ENCODE results near the gene CXorf58.

Gene CXorf58

DNA sequence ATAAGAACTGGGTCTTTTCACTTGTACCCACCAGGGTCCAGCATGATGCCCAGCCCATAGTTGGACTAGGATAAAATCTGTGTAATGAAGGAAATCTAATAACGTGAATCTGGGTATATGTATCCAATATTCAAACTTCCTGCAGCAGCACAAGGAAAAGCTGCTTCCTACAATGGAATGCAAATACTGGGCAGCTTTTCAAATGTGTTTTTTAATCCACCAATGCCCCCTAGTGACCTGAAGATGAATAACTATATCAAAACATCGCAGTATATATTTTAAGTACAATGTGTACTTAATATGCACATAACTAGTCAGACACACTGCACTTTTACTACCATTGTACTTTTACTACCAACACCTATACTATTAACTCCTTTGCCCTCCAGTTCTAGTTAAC, 5.4 kb upstream of the CXorf58 start:
- TF ChIP-seq POLR2AphosphoS5 (IDR thresholded peaks at IDR 0.05; ENCODE audit: low read depth, low read length), result no peak
- no peak for TF ChIP-seq SIN3A (IDR thresholded peaks at IDR 0.05; ENCODE audit: borderline replicate concordance, insufficient read depth, low read length)
- TF ChIP-seq, protein P1, sequence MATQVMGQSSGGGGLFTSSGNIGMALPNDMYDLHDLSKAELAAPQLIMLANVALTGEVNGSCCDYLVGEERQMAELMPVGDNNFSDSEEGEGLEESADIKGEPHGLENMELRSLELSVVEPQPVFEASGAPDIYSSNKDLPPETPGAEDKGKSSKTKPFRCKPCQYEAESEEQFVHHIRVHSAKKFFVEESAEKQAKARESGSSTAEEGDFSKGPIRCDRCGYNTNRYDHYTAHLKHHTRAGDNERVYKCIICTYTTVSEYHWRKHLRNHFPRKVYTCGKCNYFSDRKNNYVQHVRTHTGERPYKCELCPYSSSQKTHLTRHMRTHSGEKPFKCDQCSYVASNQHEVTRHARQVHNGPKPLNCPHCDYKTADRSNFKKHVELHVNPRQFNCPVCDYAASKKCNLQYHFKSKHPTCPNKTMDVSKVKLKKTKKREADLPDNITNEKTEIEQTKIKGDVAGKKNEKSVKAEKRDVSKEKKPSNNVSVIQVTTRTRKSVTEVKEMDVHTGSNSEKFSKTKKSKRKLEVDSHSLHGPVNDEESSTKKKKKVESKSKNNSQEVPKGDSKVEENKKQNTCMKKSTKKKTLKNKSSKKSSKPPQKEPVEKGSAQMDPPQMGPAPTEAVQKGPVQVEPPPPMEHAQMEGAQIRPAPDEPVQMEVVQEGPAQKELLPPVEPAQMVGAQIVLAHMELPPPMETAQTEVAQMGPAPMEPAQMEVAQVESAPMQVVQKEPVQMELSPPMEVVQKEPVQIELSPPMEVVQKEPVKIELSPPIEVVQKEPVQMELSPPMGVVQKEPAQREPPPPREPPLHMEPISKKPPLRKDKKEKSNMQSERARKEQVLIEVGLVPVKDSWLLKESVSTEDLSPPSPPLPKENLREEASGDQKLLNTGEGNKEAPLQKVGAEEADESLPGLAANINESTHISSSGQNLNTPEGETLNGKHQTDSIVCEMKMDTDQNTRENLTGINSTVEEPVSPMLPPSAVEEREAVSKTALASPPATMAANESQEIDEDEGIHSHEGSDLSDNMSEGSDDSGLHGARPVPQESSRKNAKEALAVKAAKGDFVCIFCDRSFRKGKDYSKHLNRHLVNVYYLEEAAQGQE (IDR thresholded peaks at IDR 0.05; ENCODE audit: insufficient read depth in 1 of 2, low read depth in 2 of 2, low read length in 2 of 2), result no peak
- TF ChIP-seq TAF1 (IDR thresholded peaks at IDR 0.05; ENCODE audit: borderline replicate concordance, insufficient read depth, low read length), result no peak
- no peak for TF ChIP-seq FOXP2 (optimal IDR thresholded peaks at IDR 0.05; ENCODE audit: borderline replicate concordance, extremely low read depth, extremely low read length, insufficient read depth)

DNA sequence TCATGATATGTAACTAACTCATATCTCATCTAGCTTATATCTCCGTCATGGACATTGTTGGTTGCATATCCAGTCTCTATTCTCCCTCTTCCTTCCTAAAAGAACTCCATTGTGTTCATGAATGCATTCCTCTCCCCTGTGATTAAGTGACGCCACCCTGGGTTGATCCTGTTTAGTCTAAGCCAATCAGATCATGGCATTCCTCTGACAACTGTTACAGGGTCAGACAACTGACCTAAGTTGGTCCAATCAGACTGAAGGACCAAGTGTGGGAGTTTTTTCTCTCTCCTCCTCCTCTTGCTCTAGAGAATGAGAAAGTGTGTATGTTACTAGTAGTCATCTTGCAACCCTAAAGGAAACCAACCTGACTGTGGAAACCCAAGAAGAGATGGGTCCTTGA, 3.7 kb upstream of the CXorf58 start:
- TF ChIP-seq TAF1 (IDR thresholded peaks at IDR 0.05; ENCODE audit: borderline replicate concordance, insufficient read depth, low read length), result no peak
- TF ChIP-seq POLR2AphosphoS5 (IDR thresholded peaks at IDR 0.05; ENCODE audit: low read depth, low read length), result no peak
- no peak for TF ChIP-seq SIN3A (IDR thresholded peaks at IDR 0.05; ENCODE audit: borderline replicate concordance, insufficient read depth, low read length)
- TF ChIP-seq, protein P1 (IDR thresholded peaks at IDR 0.05; ENCODE audit: insufficient read depth in 1 of 2, low read depth in 2 of 2, low read length in 2 of 2), result no peak
- TF ChIP-seq FOXP2 (optimal IDR thresholded peaks at IDR 0.05; ENCODE audit: borderline replicate concordance, extremely low read depth, extremely low read length, insufficient read depth), result no peak

DNA sequence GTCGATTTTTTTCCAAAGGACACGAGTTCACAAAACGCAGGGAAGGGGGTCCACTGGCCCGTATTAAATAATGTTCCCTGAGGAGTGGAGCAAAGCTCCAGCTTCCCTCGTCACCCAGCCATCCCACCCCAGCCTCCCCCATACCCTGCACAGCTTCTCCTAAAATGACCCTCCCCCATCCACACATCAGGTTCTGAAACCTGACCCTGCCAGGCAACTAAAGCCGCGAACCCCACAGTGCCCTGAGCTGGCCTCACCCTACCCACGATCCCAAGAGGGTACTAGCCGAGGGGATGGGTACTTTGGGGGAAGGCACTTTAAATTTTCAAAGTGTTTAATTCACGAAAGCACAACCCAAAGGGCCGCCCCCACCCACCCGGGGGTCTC, 702 bp upstream of the CXorf58 start:
- TF ChIP-seq, protein P1 (IDR thresholded peaks at IDR 0.05; ENCODE audit: insufficient read depth in 1 of 2, low read depth in 2 of 2, low read length in 2 of 2), result no peak
- TF ChIP-seq SIN3A (IDR thresholded peaks at IDR 0.05; ENCODE audit: borderline replicate concordance, insufficient read depth, low read length) (no peak), POLR2AphosphoS5 (IDR thresholded peaks at IDR 0.05; ENCODE audit: low read depth, low read length) (no peak), TAF1 (IDR thresholded peaks at IDR 0.05; ENCODE audit: borderline replicate concordance, insufficient read depth, low read length) (no peak), FOXP2 (optimal IDR thresholded peaks at IDR 0.05; ENCODE audit: borderline replicate concordance, extremely low read depth, extremely low read length, insufficient read depth) (no peak)

DNA sequence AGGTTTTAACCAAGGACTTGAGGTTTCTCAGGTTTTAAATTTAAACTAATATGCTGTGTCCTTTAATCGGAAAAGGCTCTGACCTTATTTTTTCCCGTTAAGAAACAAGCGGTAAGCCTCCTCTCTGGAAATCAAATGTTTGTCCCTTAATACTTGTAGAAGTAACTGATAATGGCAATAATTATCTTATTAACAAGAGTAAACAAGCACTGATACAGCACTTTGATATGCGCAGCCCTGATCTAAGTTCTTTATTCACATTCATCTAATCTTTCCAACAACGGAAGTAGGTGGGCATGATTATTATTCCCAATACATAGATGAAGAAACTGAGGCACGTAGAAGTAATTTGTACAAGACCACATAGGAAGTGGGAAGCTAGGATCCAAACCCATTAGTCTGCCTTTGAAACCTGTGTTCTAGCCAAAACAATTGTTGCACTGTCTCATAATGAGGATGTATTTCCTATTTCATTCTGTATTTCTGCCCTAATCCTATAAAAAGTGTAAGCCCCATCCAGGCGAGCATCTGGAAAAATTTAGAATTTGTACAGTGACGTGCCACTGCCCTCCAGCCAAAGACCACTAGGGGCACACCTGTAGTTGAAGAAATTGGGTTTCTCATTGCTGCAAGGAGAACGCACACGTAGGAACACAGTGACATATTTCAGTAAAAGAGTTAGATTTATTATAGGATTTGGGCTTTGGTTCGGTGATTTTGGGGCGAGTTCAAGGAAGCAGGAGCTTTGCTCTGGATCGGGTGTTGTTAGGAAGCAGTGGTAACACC, 606 bp downstream of the CXorf58 start:
- TF ChIP-seq TAF1 (IDR thresholded peaks at IDR 0.05; ENCODE audit: borderline replicate concordance, insufficient read depth, low read length) (no peak), SIN3A (IDR thresholded peaks at IDR 0.05; ENCODE audit: borderline replicate concordance, insufficient read depth, low read length) (no peak), FOXP2 (optimal IDR thresholded peaks at IDR 0.05; ENCODE audit: borderline replicate concordance, extremely low read depth, extremely low read length, insufficient read depth) (no peak), POLR2AphosphoS5 (IDR thresholded peaks at IDR 0.05; ENCODE audit: low read depth, low read length) (no peak)
- TF ChIP-seq, protein P1 (IDR thresholded peaks at IDR 0.05; ENCODE audit: insufficient read depth in 1 of 2, low read depth in 2 of 2, low read length in 2 of 2), result no peak

Measured in PFSK-1 (cell line).